ENCODE measurements around the gene PPOX.
A peak's percentile ranks its signal among the peaks of the same experiment; 100 is the strongest.

Gene PPOX

GRCh38 chr1:161190962-161191521 is 24.8 kb downstream of the PPOX start:
- TF ChIP-seq, protein P1, sequence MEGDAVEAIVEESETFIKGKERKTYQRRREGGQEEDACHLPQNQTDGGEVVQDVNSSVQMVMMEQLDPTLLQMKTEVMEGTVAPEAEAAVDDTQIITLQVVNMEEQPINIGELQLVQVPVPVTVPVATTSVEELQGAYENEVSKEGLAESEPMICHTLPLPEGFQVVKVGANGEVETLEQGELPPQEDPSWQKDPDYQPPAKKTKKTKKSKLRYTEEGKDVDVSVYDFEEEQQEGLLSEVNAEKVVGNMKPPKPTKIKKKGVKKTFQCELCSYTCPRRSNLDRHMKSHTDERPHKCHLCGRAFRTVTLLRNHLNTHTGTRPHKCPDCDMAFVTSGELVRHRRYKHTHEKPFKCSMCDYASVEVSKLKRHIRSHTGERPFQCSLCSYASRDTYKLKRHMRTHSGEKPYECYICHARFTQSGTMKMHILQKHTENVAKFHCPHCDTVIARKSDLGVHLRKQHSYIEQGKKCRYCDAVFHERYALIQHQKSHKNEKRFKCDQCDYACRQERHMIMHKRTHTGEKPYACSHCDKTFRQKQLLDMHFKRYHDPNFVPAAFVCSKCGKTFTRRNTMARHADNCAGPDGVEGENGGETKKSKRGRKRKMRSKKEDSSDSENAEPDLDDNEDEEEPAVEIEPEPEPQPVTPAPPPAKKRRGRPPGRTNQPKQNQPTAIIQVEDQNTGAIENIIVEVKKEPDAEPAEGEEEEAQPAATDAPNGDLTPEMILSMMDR (IDR thresholded peaks at IDR 0.05; ENCODE audit: low read depth, low read length), result no peak
- DNase-seq (ENCODE audit: low read depth in 2 of 2), result peak in 1 of 2 donors; percentile 10
- no peak overlapping the region for H3K4me3 ChIP-seq (replicated peaks in 1 of 2; ENCODE audit: low read depth in 2 of 2, low read length in 2 of 2)

DNA sequence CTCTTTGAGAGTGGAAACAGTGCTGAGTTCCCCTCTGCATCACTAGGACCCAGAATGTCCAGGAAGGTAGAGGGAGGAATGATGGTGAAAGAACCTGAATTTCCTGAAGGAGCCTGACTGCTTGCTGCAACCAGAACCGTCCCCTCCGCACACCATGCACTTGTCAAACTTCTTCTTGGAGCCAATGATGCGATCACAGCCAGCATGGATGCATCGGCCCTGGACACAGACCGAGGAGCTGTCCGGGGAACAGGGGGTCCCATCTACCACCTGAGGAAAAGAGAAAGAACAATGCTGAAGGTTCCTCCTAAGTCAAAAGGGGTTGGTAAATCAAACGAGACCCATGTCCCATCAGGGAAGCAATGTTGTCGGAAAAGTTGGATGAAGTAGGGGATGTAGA is 25.7 kb downstream of the PPOX start:
- no peak overlapping the region for H3K4me3 ChIP-seq (replicated peaks in 1 of 2; ENCODE audit: low read depth in 2 of 2, low read length in 2 of 2)
- TF ChIP-seq, protein P1 (IDR thresholded peaks at IDR 0.05; ENCODE audit: low read depth, low read length), result no peak
- no peak for DNase-seq (ENCODE audit: low read depth in 2 of 2)

DNA sequence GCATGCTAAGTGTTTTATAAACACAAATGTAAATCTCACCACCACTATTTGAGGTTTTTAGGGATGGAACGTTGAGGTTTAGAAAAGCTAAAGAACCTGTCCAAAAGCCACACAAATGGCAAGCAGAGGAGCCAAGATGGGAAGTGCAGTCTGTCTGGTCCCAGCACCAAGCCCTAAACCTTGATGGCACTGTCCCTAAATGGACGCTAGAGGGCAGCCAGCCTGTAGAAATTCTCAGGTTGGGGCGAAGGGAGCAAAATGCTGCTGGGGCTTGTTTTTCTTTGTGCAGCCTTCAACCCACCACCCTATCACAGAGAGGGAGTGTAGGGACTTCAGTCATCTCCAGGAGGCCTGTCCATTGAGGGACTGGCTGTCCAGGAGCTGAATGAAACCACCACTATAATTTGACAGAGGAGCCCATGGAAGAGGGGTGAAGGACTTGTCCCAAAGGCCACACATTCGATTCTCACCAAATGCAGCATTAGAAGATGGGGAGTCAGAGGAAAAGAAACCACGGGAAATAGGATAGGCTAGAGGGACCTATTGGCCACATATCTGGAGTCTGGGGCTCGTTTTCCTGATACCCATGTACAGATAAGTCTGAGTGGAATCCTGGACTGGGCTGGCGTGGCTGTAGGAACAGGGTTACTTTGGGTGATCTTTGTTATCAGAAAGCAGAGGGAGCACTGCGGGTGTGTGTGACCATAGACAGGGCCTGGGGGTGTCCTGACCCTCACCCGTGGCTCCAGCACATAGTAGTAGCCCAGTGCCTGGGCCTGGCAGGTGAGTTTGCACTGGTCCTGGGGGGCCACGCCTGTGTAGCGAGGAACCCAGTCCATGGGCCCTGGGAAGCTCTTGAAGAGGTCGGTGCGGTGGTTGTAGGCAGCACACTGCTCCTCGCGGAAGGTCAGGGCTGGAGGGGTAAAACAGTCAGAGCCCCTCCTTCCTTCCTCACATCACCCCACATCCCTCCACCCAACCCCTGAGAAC is 26.5 kb downstream of the PPOX start:
- TF ChIP-seq, protein P1 (IDR thresholded peaks at IDR 0.05; ENCODE audit: low read depth, low read length), result peak; percentile 87
- peak; percentile 84 to 85 for DNase-seq (ENCODE audit: low read depth in 2 of 2)
- H3K4me3 ChIP-seq (replicated peaks in 1 of 2; ENCODE audit: low read depth in 2 of 2, low read length in 2 of 2), result no peak overlapping the region

GRCh38 chr1:161193561-161194235 is 27.5 kb downstream of the PPOX start:
- TF ChIP-seq, protein P1 (IDR thresholded peaks at IDR 0.05; ENCODE audit: low read depth, low read length), result peak; percentile 22
- peak in 1 of 2 donors; percentile 43 for DNase-seq (ENCODE audit: low read depth in 2 of 2)
- H3K4me3 ChIP-seq (replicated peaks in 1 of 2; ENCODE audit: low read depth in 2 of 2, low read length in 2 of 2), result no peak overlapping the region

GRCh38 chr1:161195171-161195570 is 28.9 kb downstream of the PPOX start:
- peak overlapping the region in 1 of 2 donors; percentile 81 for H3K4me3 ChIP-seq (replicated peaks in 1 of 2; ENCODE audit: low read depth in 2 of 2, low read length in 2 of 2)
- TF ChIP-seq, protein P1 (IDR thresholded peaks at IDR 0.05; ENCODE audit: low read depth, low read length), result no peak
- DNase-seq (ENCODE audit: low read depth in 2 of 2), result no peak

GRCh38 chr1:161196111-161196510 is 29.9 kb downstream of the PPOX start:
- peak overlapping the region in 1 of 2 donors; percentile 81 for H3K4me3 ChIP-seq (replicated peaks in 1 of 2; ENCODE audit: low read depth in 2 of 2, low read length in 2 of 2)
- no peak for DNase-seq (ENCODE audit: low read depth in 2 of 2)
- TF ChIP-seq, protein P1 (IDR thresholded peaks at IDR 0.05; ENCODE audit: low read depth, low read length), result no peak

All from cardiac fibroblast (primary cell).